SU-DHL-6 (cell line): Measurements from ENCODE around the gene DNAH12.
"Not testable (repeated sequence)": the region's sequence is repeated elsewhere in the genome, so short reads cannot be mapped to it uniquely, and the experiment has no call there.

Experiments used
- H2AFZ ChIP-seq: fragments of 200-600 bp; sonication (generic); 2 replicates; pipeline ENCODE4 v1.6.1; 2014; ENCODE audit warnings: low read depth, mild to moderate bottlenecking, moderate library complexity, mixed read lengths, antibody characterized with exemption, low read length; ENCODE audit not compliant: severe bottlenecking
- H3F3A ChIP-seq: fragments of 200-600 bp; shearing (Covaris generic); 2 replicates; pipeline ENCODE4 v1.6.0; 2016; ENCODE audit warnings: antibody characterized with exemption, mild to moderate bottlenecking; ENCODE audit not compliant: insufficient read depth
- H3K27ac ChIP-seq: fragments of 200-600 bp; sonication (generic); 2 replicates; pipeline ENCODE4 v1.5.1; 2016; ENCODE audit warnings: low read depth, mild to moderate bottlenecking, low read length, moderate library complexity, mixed read lengths
- H3K27me3 ChIP-seq: fragments of 200-600 bp; sonication (generic), shearing (Covaris generic); 2 replicates; pipeline ENCODE4 v1.6.0; 2014; ENCODE audit warnings: mild to moderate bottlenecking, low read length
- H3K36me3 ChIP-seq: fragments of 200-600 bp; sonication (generic); 2 replicates; pipeline ENCODE4 v1.6.1; 2014; ENCODE audit warnings: mild to moderate bottlenecking, low read length, mixed read lengths
- H3K4me2 ChIP-seq: fragments of 300-600, 200-600 bp; shearing (Covaris generic), sonication (generic); 2 replicates; pipeline ENCODE4 v1.6.0; 2014; ENCODE audit warnings: low read length, low read depth, mild to moderate bottlenecking; ENCODE audit not compliant: poor library complexity, severe bottlenecking
- H3K4me3 ChIP-seq: fragments of 200-600 bp; sonication (generic); 2 replicates; pipeline ENCODE4 v1.5.1; 2014; ENCODE audit warnings: antibody characterized with exemption, low read length, mild to moderate bottlenecking, mixed read lengths; ENCODE audit not compliant: insufficient read depth, poor library complexity, severe bottlenecking
- H3K79me2 ChIP-seq: fragments of 200-600 bp; sonication (generic); 2 replicates; pipeline ENCODE4 v1.6.1; 2014; ENCODE audit warnings: mild to moderate bottlenecking, low read length, moderate library complexity; ENCODE audit not compliant: insufficient read depth
- H3K9ac ChIP-seq: fragments of 200-600 bp; sonication (generic); 2 replicates; pipeline ENCODE4 v1.7.0; 2014; ENCODE audit warnings: mild to moderate bottlenecking, low read length
- H3K9me2 ChIP-seq: fragments of 200-600 bp; sonication (generic); replicated peaks from 2 replicates; pipeline ENCODE4 v1.6.1; 2014; ENCODE audit warnings: low read length; ENCODE audit not compliant: insufficient read depth
- H3K9me3 ChIP-seq: fragments of 200-600 bp; sonication (generic); 2 replicates; pipeline ENCODE4 v1.6.1; 2014; ENCODE audit warnings: low read length, mixed read lengths; ENCODE audit not compliant: insufficient read depth
- H4K20me1 ChIP-seq: fragments of 200-600 bp; sonication (generic); 2 replicates; pipeline ENCODE4 v1.6.1; 2014; ENCODE audit warnings: low read depth, mild to moderate bottlenecking, antibody characterized with exemption, low read length, moderate library complexity, mixed read lengths
- CTCF ChIP-seq: fragments of 200-600 bp; sonication (generic); IDR thresholded peaks from one replicate; pipeline ENCODE4 v1.5.1; 2017; ENCODE audit warnings: antibody characterized with exemption, mild to moderate bottlenecking, low read length, moderate library complexity; ENCODE audit not compliant: insufficient read depth, poor library complexity, severe bottlenecking
- EZH2phosphoT487 ChIP-seq: fragments of 200-600 bp; sonication (generic), shearing (Covaris generic); conservative IDR thresholded peaks from 2 replicates; pipeline ENCODE4 v1.6.1; 2018; ENCODE audit warnings: mild to moderate bottlenecking, antibody characterized with exemption, low read length, moderate library complexity, mixed read lengths

The DNAH12 gene

DNA sequence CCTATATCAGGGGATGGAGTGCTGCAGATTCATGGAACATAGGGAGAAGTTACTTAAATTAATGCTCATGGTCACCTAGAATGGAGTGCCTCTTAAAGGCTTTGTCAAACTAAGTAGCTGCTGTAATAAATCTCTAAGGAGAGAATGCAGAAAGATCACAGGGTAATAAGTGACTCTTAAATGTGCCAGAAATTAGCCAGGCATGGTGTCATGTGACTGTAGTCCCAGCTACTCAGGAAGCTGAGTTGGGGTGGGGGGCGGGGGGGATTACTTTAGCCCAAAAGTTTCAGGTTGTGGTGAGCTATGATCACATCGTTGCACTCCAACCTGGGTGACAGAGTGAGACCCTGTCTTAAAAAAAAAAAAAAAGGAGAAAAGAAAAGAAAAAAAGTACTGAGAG is 160.7 kb downstream of the DNAH12 start:
- Histone ChIP-seq H3K9me3 (no peaks in the 10 kb centered on the region), H3K79me2 (no peaks in the 10 kb centered on the region), H3K9me2 (no peaks in the 10 kb centered on the region), H3K4me3 (no peak overlapping the region), H3K36me3 (no peaks in the 10 kb centered on the region), H3K4me2 (no peak overlapping the region), H3F3A (no peaks in the 10 kb centered on the region), H3K27ac (no peak overlapping the region), H2AFZ (no peak overlapping the region), H4K20me1 (no peaks in the 10 kb centered on the region), H3K27me3 (no peaks in the 10 kb centered on the region), H3K9ac (no peak overlapping the region)
- no peak for TF ChIP-seq EZH2phosphoT487
- TF ChIP-seq CTCF, result no peak

DNA sequence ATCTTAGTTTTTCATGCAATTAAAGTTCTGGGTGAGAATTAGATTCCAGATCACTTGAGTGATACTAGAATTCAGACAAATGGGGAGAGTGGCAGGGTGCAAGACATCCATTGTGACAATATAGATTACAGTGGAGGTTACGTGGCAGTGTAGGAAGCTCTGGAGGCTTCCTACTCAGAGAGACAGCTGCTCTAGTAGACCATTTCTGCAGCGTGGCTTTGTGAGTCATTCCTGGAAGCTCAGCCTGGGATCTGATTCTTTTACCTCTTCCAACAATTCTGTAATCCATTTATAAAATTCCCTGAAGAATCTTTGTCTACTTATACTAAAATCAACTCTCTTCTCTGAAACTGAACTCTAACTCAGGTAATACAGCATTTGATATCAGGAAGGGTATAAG is 161.2 kb downstream of the DNAH12 start:
- H3K79me2 ChIP-seq, result no peaks in the 10 kb centered on the region
- no peak overlapping the region for H3K27ac ChIP-seq
- H3K9me2 ChIP-seq, result no peaks in the 10 kb centered on the region
- TF ChIP-seq EZH2phosphoT487, result no peak
- no peak for TF ChIP-seq CTCF
- no peaks in the 10 kb centered on the region for H3F3A ChIP-seq
- no peaks in the 10 kb centered on the region for H3K27me3 ChIP-seq
- no peak overlapping the region for H3K9ac ChIP-seq
- H4K20me1 ChIP-seq, result no peaks in the 10 kb centered on the region
- H3K36me3 ChIP-seq, result no peaks in the 10 kb centered on the region
- no peak overlapping the region for H2AFZ ChIP-seq
- H3K9me3 ChIP-seq, result no peaks in the 10 kb centered on the region
- no peak overlapping the region for H3K4me2 ChIP-seq
- no peak overlapping the region for H3K4me3 ChIP-seq

DNA sequence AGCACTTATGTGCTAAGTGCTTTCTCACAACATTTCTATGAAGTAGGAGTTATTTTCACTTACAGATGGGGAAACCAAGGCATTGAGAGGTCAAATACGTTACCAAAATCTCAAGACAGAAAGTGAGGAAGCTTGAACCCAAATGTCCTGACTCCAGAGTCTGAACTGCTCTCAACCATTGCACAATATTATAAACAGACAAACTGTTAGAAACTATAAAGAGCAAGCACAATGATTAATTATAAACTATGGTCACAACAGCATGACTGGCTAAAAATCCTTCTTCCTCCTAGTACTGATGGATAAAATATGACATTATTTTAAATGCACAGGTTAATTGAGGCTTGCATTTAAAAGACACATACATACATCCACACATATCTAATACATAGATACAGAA is 173.8 kb downstream of the DNAH12 start:
- no peaks in the 10 kb centered on the region for H3K79me2 ChIP-seq
- no peak overlapping the region for H3K4me3 ChIP-seq
- no peak overlapping the region for H2AFZ ChIP-seq

DNA sequence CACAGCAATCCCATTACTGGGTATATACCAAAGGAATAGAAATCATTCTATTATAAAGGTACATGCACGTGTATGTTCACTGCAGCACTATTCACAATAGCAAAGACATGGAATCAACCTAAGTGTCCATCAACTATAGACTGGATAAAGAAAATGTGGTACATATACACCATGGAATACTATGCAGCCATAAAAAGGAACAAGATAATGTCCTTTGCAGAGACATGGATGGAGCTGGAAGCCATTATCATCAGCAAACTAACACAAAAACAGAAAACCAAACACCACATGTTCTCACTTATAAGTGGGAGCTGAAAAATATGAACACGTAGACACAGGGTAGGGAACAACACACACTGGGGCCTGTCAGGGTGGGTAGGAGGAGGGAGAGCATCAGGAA is 179.1 kb downstream of the DNAH12 start:
- not testable (repeated sequence) for H3K9me2 ChIP-seq, H3K36me3 ChIP-seq, H3K9me3 ChIP-seq

More for the DNA sequence above, 173.8 kb downstream of the DNAH12 start:
- H4K20me1 ChIP-seq, result no peaks in the 10 kb centered on the region
- no peak overlapping the region for H3K27ac ChIP-seq
- no peaks in the 10 kb centered on the region for H3K27me3 ChIP-seq
- TF ChIP-seq EZH2phosphoT487 (no peak), CTCF (no peak)
- H3K9me3 ChIP-seq, result no peaks in the 10 kb centered on the region
- no peaks in the 10 kb centered on the region for H3K9me2 ChIP-seq
- no peak overlapping the region for H3K9ac ChIP-seq
- no peak overlapping the region for H3K4me2 ChIP-seq
- no peaks in the 10 kb centered on the region for H3K36me3 ChIP-seq
- no peaks in the 10 kb centered on the region for H3F3A ChIP-seq

GRCh38 chr3:57356275-57356674 is 187.9 kb downstream of the DNAH12 start:
- not testable (repeated sequence) for H3K4me2 ChIP-seq

More for the DNA sequence above, 179.1 kb downstream of the DNAH12 start:
- H4K20me1 ChIP-seq, H3K27me3 ChIP-seq, H3K4me2 ChIP-seq, H3K27ac ChIP-seq, H3K4me3 ChIP-seq, H3K9ac ChIP-seq, H3F3A ChIP-seq, H2AFZ ChIP-seq, H3K79me2 ChIP-seq: not testable (repeated sequence)

More at GRCh38 chr3:57356275-57356674, 187.9 kb downstream of the DNAH12 start:
- not testable (repeated sequence) for H3K36me3 ChIP-seq, H2AFZ ChIP-seq, H3K27ac ChIP-seq, H3K9me3 ChIP-seq, H3K27me3 ChIP-seq, H3K4me3 ChIP-seq, H3K9me2 ChIP-seq, H3K79me2 ChIP-seq, H3F3A ChIP-seq, H4K20me1 ChIP-seq, H3K9ac ChIP-seq
